Esophagus squamous epithelium (tissue), 5 donors: ENCODE measurements around the gene CYTL1. TPM values are rescaled to one million over a fixed set of nuclear protein-coding genes. Genes with fewer than 3 reads are reported as not detected.

Experiments used
- DNase-seq: peaks from one replicate; lab custom pipeline; 2025; lab: John Stamatoyannopoulos, UW
- H3K27ac ChIP-seq, 4 donors: fragments of 200-600 bp; sonication (generic); one replicate each; pipeline ENCODE4 v1.5.1; 2016 to 2019; ENCODE audit warnings: mild to moderate bottlenecking in 1 of 4
- H3K27me3 ChIP-seq, 4 donors: fragments of 200-600 bp; sonication (generic); 1 replicate in 3 of 4; 2 replicates in 1 of 4; pipeline versions ENCODE4 v1.5.1 to v1.6.0; 2017 to 2021; ENCODE audit warnings: antibody characterized with exemption in 1 of 4
- H3K36me3 ChIP-seq, 3 donors: fragments of 200-600 bp; sonication (generic); one replicate each; pipeline ENCODE4 v1.5.1; 2016 to 2019
- H3K4me1 ChIP-seq, 3 donors: fragments of 200-600 bp; sonication (generic); one replicate each; pipeline ENCODE4 v1.5.1; 2017 to 2019
- H3K4me3 ChIP-seq, 4 donors: fragments of 200-600 bp; sonication (generic); 1 replicate in 3 of 4; 2 replicates in 1 of 4; pipeline ENCODE4 v1.5.1; 2016 to 2019; ENCODE audit warnings: mild to moderate bottlenecking in 2 of 4, moderate library complexity in 1 of 4
- H3K9me3 ChIP-seq, 3 donors: fragments of 200-600 bp; sonication (generic); one replicate each; pipeline ENCODE4 v1.5.1; 2016 to 2019
- POLR2A ChIP-seq, 4 donors: fragments of 450-650 bp; IDR thresholded peaks; one replicate each; pipeline ENCODE4 v1.6.1; 2017; ENCODE audit warnings: antibody characterized with exemption in 4 of 4, mild to moderate bottlenecking in 4 of 4, moderate library complexity in 3 of 4
- WGBS, 2 donors: methylation state at CpG; one replicate each; pipeline ENCODE4 v1.1.5; 2018; 5-methylcytosine and 5-hydroxymethylcytosine counted together
- intact Hi-C: fragments of 100-400 bp; cut with DNase I; formaldehyde crosslinking; loops from one replicate; pipeline ENCODE4 v1.15.0; 2022
- total RNA-seq, 4 donors: library from RNA; depleted of rRNA; stranded (reverse); fragments of >200 nt; gene quantifications; one replicate each; pipeline ENCODE4 v1.1.0, GENCODE V29; 2016
- TF ChIP-seq, protein P1 (sequence below), 6 experiments: fragments of 450-650 bp in 4 of 6; fragments of 200-600 bp in 2 of 6; sonication (generic) in 2 of 6; IDR thresholded peaks; one replicate each; pipeline ENCODE4 v1.5.1; 2016 to 2019; ENCODE audit warnings: antibody characterized with exemption in 6 of 6, mild to moderate bottlenecking in 4 of 6, moderate library complexity in 4 of 6
- donor health status: DM: yes; HTN: yes; CAD: no.

CYTL1 gene
- total RNA-seq, 4 donors from 2014 or later: 1.0 to 2.5 TPM; not detected in 2

DNA sequence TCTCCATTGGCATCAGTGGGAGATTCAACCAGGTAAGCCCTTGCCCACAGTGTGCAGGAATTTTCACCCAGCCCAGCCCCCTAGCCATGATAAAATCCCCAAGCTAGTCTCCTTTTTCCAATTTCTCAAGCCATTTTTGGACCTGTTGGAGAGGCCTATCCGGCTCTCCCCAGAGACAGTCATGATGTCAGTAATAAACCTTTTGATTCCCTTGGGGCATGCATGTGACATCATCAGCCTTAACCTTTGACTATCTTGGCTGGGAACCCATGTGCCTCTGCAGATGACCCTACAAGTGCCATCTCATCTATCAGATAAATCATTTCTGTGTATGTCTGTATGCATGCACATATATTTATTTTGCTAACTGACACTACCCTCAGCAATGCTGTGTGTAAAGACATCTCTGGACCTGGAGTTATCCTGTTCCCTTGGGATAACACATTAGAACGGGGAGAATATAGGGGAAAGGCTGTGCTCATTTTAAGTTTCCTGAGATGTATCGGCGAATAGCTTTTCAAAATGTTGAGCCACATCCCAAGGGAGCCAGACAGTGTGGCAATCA is 51.0 kb downstream of the CYTL1 start:
- no peak for DNase-seq
- 78 to 86% methylated on average over 4 of the region's 4 CpGs for WGBS, 2 donors
- intact Hi-C loops: no loop called here

More for the DNA sequence above, 51.0 kb downstream of the CYTL1 start:
- TF ChIP-seq POLR2A (IDR thresholded peaks at IDR 0.05): no peak
- TF ChIP-seq, protein P1, sequence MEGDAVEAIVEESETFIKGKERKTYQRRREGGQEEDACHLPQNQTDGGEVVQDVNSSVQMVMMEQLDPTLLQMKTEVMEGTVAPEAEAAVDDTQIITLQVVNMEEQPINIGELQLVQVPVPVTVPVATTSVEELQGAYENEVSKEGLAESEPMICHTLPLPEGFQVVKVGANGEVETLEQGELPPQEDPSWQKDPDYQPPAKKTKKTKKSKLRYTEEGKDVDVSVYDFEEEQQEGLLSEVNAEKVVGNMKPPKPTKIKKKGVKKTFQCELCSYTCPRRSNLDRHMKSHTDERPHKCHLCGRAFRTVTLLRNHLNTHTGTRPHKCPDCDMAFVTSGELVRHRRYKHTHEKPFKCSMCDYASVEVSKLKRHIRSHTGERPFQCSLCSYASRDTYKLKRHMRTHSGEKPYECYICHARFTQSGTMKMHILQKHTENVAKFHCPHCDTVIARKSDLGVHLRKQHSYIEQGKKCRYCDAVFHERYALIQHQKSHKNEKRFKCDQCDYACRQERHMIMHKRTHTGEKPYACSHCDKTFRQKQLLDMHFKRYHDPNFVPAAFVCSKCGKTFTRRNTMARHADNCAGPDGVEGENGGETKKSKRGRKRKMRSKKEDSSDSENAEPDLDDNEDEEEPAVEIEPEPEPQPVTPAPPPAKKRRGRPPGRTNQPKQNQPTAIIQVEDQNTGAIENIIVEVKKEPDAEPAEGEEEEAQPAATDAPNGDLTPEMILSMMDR (IDR thresholded peaks at IDR 0.05): no peak
- H3K27ac ChIP-seq: no peak overlapping the region
- H3K4me1 ChIP-seq: no peaks in the 10 kb centered on the region
- H3K4me3 ChIP-seq: no peak overlapping the region
- H3K36me3 ChIP-seq: no peaks in the 10 kb centered on the region
- H3K9me3 ChIP-seq: peaks cover 0 to 10% (median 0%) of the 10 kb centered on the region in 3 donors
- H3K27me3 ChIP-seq: no peaks in the 10 kb centered on the region

Other genes starting within 250 kb of the CYTL1 start
- 1 to 10 TPM in 1 of 4 donors, under 1 TPM in 1, not detected in 2; 0.76 to 1.4 TPM for gene MSX1, start 159.8 kb downstream of the CYTL1 start, total RNA-seq
- 1 to 10 TPM in 1 of 4 donors, under 1 TPM in 2, not detected in 1; 0.09 to 3.2 (median 0.38) TPM for gene STK32B, start 32.0 kb upstream of the CYTL1 start, total RNA-seq